H54 (cell line): Measurements from ENCODE around the gene OLFM2.

ENCODE experiments used
- DNase-seq: peaks from one replicate; pipeline ENCODE4 v3.0.0; 2011; ENCODE audit warnings: low spot score, mixed read lengths; ENCODE audit not compliant: insufficient read length
- FAIRE-seq: peaks from 3 replicates; lab custom pipeline; 2011; peaks lifted over from hg19 to GRCh38; lab: Jason Lieb, UNC
- POLR2A ChIP-seq: IDR thresholded peaks from 2 replicates; pipeline ENCODE4 v1.6.1; 2011; ENCODE audit warnings: low read depth, mild to moderate bottlenecking, low read length

The OLFM2 gene

DNA sequence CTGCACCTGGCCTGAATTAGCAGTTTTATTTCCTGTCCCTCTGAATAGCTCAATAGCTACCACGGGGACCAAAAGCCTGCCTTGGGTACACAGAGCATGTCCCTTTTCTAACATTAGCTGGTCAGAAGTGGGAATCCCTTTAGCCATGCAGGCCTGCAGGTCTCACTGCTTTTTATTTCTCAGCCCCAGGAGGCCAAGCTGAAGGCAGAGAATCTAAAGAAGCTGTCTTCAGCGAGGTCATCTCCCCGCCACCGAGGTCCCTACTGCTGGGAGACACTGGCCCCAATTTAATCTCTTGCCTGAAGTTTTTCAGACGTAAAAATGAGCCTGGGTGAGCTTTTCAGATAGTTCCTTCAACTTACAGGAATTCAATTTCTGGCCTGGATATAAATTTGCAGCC is 60.5 kb downstream of the OLFM2 start:
- DNase-seq (no peak), FAIRE-seq (no peak)
- no peak for TF ChIP-seq POLR2A

DNA sequence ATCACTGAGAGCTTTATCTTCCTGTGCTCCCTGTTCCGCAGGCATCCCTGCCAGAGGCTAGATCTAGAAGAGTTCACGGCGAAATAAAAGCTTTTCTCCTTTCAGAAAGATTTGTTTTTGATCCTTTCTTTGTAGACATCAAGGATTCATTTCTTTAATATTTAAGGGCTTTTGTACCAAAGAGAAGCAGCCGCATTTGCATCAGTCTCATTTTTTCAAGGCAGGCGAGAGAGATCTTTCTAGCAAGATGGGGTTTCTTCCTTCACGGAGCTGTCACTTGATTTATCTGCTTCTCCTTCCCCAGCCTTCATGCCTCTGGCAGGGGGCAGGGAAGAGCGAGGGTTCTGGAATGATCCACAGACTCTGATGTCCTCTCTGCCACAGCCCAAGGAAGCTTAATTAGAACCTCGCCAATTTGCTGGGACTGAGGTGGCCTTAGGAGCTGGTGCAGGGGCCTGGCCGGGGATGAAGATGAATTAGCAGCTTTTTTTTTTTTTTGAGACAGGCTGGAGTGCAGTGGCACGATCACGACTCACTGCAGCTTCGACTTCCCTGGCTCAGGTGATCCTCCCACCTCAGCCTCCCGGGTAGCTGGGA is 61.2 kb downstream of the OLFM2 start:
- TF ChIP-seq POLR2A = no peak
- DNase-seq (no peak), FAIRE-seq (no peak)

DNA sequence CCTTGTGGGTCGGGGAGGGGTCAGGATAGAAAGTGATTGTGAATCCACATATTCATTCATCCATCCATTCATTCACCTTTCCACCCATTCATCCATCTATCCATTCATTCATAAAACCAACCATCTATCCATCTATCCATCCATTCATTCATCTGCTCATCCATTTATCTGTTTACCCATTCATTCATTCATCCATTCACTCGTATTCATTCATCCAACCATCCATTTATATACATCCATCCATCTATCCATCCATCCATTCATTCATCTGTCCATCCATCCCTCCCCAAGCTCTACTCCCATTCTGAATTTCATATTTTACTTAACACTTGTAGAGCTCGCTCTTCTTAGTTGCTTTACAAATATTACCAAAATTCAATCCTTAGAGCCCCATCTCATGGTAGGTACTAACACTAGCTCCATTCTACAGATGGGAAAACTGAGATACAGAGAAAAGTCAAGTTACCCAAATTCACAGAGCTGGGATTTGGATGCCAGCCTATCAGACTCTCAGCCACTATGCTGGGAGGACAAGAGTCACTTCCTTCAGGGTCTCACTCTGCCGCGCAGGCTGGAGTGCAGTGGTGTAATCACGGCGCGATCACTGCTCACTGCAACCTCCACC is 63.6 kb downstream of the OLFM2 start:
- TF ChIP-seq POLR2A = no peak
- no peak for FAIRE-seq

DNA sequence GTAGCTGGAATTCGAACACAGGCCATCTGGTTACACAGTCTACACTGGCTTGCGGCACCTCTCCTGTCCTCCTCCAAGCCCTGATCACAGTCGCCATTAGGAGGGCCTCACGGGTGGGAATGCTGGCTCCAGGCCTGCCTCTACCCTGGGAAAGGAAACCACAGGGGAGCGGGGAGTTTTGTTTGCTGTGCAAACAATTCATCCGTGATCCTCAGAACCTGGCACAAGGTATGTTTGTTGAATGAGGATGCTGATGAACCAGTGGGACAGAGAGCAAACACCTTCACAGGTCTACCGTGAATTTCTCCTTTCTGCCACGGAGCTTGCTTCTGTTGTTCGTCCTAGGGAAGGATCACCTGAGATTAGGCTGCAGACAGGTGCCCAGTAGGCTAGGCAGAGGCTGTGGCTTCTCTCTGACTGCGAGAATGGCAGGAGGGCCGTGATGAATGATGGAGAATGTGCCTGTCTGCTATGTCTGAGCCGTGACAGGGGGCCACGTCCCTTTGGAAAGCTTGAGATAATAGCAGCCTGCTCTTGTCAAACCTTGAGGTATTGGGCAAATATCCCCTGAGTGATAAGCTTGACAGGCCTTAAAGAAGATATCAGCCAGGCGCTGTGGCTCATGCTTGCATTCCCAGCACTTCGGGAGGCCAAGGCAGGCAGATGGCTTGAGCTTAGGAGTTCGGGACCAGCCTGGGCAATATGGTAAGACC is 64.5 kb downstream of the OLFM2 start:
- DNase-seq = no peak
- no peak for TF ChIP-seq POLR2A
- FAIRE-seq = no peak

More for the DNA sequence above, 63.6 kb downstream of the OLFM2 start:
- no peak for DNase-seq

DNA sequence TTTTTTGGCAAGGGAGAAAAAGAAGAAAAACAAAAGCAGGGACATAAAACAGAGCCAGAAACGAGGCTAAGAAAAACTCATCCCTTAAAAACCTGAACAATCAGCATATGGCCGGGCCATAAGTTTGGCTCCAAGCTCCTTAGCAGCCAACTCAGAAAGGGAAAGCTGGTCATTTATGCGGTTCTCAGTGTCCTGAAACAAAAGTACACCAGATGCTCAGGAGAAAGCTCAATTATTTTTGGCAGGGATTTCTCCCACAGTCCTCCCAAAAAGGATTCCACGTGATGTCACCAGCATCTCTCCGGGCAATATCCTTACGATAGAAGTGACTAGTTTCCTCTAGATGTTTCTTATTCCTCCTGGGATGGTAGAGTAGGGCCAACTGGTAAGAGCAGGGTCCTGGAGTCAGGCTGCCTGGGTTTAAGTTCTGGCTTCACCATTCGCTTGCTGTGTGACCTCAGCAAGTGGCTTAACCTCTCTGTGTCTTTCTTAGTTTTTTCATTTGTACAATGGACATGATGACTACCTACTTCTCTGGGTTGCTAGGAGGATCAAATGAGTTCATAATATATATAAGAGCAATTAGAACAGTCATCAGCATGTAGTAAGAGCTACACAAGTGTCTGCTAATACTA is 67.2 kb downstream of the OLFM2 start:
- FAIRE-seq (no peak), DNase-seq (no peak)
- no peak for TF ChIP-seq POLR2A

DNA sequence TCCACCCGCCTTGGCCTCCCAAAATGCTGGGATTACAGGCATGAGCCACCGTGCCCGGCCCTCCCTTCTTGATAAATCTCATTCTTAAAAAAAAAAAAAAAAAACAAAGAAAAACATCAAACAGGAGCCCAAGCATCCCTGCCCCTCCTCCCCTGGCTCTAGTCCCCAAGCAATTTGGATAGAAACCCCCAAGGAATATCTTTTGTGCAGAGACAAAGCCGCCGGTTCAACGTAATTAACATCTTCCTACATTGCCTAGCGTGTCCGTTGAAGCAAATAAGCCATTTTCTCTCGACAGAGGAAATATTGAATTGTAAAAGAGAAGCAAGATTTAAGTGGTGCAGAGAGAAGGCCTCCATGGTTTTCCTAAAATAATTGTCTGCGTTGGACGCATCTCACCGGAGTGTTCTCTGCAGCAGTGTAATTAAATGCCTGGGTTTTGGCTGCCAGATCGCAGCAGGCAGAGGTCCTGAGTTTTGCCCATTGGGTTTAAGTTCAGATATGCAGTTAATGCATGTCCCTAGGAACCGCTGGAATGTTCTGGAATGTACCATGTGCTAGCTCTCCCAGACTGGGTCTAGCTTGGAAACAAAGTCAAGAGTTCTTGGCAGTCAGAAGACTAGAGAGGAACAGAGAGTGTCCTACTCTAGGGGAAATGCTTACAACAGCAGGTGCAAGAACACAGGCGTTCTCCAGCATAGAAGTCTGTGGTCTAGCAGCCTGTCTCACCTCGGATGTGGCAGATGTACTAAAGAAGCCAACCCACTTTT is 70.4 kb downstream of the OLFM2 start:
- DNase-seq (no peak), FAIRE-seq (no peak)
- TF ChIP-seq POLR2A = no peak

DNA sequence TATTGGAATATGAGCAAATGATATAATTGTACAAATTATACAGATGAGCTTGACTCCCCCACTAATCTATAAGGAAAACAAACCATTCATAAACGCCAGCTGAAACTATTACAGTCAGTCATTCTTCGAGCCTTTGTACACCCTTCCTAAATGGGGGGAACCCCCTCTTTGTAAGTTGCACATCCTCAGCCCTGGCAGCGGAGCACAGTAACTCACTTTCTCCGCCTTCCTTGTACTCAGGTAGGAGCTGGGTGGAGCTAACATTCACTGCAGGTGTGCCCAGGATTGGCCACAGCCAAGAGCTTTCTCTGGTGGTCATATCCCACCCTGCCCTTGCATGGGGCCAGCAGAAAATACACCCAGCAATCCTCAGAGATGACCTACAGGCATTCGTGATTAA is 72.6 kb downstream of the OLFM2 start:
- FAIRE-seq (no peak), DNase-seq (no peak)
- TF ChIP-seq POLR2A = no peak

DNA sequence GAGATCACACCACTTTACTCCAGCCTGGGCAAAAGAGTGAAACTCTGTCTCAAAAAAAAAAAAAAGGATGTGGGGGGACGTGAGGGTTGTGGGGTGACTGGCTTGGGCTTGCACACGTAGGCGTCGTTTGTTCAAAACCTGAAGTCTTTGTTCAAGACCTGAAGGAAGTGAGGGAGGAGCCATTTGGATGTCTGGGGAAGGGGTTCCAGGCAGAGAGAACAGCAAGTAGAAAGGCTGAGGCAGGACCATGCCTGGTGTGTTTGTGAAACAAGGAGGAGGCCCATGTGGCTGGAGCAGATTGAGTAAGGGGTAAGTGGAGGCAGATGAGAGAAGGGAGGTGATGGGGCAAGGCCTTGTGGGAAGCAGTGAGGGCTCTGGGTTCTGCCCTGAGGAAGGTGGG is 73.4 kb downstream of the OLFM2 start:
- TF ChIP-seq POLR2A = no peak
- FAIRE-seq = no peak
- DNase-seq = no peak

DNA sequence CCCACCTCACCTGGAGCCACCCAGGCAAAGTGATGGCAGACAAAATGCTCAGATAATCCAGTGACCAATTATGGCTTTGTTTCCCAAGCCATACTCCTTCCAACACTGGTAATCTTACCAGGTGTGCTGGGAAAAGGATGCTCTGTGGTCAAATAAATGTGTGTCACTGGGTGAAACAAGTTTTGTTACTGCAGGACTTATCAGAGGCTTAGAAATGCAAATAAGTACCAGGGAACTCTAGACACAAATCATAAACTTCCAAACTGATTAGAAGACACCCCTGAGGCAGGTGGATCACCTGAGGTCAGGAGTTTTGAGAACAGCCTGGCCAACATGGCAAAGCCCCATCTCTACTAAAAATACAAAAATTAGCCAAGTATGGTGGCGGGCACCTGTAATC is 74.8 kb downstream of the OLFM2 start:
- no peak for TF ChIP-seq POLR2A
- FAIRE-seq (no peak), DNase-seq (no peak)

DNA sequence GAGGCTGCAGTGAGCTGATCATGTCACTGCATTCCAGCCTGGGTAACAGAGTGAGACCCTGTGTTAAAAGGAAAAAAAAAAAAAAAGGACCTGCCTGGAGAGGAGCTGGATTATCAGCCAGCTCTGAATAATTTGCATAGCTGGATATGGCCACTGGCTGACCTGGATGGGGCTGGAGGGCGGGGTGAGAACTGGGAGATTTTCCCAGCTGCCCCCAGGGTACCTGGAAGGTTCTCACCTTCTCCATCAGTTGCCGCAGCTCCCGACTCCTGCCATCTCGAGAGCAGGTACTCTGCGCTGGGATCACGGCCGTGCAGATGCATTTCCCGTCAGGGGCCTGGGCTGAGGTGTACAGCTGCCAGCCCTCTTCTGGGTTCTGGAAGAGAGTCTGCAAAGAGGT is 75.9 kb downstream of the OLFM2 start:
- TF ChIP-seq POLR2A = no peak
- no peak for DNase-seq
- FAIRE-seq = no peak

DNA sequence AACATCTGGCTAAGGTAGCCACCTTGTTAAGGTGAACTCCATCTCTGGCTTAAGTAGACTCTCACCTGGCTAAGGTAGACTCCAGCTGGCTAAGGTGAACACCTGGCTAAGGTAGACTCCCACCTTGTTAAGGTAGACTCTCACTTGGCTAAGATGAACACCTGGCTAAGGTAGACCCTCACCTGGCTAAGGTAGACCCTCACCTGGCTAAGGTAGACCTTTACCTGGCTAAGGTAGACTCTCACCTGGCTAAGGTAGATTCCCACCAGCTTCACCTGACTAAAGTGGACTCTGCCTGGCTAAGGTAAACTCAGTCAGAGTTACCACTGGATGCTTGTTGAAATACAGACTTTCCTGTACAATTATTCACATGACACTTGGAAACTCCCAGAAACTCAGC is 77.5 kb downstream of the OLFM2 start:
- no peak for TF ChIP-seq POLR2A
- no peak for DNase-seq
- FAIRE-seq = no peak

DNA sequence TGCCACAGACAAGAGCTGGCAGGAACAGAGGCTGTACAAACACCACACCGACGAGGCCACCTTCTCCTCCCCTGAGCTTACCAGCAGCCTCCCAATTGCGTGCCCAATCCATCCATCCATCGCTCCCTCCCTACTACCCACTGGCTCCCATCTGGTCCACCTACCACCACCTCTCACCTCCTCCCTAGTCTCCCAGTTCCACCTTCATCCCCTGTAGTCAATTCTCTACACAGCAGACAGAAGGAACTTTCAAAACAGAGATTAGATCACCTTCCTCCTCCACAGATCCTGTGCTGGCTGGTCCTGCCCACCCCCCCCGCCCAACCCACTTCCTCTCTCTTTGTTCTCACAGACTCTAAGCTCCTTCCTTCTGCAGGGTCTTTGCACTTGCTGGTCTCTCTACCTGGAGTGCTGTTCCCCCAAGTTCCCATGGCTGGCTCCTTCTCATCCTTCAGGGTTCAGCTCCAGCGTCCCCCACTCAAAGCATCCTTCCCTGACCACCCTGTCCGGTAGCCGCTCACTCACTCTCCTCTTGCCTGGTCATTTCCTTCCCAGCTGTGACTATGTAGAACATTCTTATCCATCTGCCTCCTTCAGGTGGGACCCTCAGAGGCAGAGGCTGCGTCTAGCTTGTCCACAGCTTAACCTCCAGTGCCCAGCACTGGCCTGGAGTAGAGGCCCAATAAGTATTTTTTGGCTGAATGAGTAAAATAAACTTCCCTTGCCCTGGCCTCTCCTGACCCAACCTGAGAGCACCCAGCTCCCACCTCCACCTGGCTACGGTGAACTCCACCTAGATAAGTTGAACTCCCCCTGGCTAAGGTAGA is 78.2 kb downstream of the OLFM2 start:
- no peak for DNase-seq
- no peak for FAIRE-seq
- TF ChIP-seq POLR2A = no peak
